Fibroblast of skin of abdomen (primary cell): ENCODE data around the gene KRT7.

ENCODE experiments used
- DNase-seq: peaks from one replicate; pipeline ENCODE4 v3.0.0-alpha.2; 2013

Gene KRT7

DNA sequence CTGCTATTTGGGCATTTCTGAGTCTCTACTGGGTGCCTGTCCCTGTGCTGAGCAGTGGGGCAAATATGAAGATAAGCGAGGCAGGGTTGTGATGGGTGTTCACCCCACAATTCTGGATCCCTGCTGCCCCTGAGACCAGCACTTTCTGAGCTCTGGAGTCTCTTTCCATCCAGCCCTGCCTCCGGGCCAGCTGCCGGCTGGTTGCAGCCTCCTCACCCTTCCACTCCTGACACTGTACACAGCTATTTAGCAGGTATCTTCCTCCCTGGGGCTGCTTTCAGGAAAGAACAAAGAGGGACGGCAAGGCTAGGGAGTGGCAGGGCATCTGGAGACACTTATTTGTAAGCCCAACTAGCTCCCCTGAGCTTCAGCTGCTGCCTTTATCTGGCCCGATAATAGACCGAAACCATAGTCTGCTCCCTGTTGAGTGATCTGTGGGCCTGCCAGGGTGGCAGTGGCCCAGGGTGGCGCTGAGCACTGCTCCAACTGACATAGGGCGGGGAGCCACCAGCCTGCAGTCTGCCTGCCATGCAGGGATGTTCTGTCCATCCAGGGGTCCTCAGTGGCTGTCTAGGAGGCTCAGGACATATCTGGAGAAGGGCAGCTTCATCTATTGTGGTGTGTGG, 33.6 kb upstream of the KRT7 start:
- DNase-seq: no peak

GRCh38 chr12:52200086-52200780, 32.8 kb upstream of the KRT7 start:
- DNase-seq: no peak

- DNase-seq: no peak
Observed at GRCh38 chr12:52200781-52201450, 32.1 kb upstream of the KRT7 start.

GRCh38 chr12:52201451-52201839, 31.6 kb upstream of the KRT7 start:
- no peak for DNase-seq

- peak; percentile 54 for DNase-seq
Observed at GRCh38 chr12:52202361-52203078, 30.5 kb upstream of the KRT7 start.

DNA sequence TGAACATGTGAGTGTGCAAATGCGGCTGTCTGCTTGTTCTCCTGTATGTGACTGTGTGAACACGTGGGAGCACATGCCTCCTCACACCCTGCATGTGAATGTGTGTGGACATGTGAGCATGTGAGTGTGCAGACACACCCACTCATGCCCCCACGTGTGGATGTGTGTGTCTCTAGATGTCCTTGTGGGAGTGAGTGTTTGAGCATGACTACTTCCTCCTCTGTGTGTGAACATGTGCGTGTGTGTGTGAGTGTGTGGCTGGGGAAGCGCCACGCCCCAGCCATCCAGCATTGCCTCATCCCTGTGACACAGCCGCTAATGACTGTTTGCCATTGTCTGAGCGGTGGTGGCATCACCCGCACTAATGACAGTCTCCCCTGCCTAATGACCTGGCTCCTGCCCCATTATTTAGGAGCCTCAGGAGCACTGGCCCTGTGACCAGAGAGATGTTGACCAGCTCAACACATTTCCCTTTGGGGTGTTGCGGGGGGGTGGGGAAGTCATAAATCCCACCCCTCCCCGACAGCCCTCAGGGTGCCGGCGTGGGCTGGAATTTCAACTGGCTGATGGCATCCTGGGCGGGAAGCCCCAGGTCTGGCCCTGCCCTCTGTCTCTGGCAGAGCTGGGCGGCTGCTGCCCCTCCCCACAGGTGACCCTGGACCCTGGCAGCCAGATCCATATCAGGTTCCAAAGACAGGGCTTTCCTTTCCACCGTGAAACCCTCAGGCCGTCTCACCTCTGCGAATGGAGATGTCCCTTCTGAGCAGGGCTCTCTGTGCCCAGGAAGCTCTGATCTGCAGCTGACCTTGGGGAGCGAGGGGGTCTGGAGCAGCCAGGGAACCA, 29.7 kb upstream of the KRT7 start:
- DNase-seq: peak; percentile 87

DNA sequence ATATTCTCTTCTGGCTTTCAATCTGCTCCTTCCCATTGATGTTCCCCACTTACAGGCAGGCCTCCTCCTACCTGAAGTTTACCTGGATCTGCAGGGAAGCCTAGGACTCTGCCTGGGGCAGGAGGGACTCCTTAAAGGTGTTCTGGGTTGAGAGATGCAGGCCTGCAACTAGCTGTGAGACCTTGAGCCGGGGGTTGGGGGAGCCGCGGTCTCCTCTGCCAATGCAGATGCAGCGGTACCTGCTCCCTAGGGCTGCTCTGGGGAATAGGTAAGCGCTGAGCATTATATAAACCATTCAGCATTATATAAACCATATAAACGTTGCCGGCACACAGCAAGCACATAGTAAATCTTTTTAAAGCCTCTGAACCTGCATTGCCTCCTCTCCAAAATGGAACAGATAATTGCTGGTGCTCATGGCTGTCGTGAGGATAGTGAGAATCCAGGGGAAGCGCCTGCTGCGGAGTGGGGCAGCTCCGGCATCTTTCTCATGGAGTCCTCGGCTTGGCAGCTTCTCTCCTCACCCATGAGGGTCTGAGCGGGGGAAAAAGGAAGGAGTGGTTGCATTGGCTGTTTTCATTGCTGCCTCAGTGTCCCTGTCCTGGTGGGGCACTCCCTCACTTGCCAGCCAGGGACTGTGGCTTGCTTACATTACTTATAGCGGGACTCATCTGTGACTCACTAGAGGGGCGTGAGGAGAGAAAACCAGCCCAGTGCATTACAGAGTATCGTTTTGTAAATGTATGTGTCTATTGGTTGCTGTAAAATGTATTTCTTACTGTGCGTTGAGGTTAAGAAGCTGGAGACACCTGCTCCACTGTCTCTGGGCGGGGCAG, 28.7 kb upstream of the KRT7 start:
- peak; percentile 64 for DNase-seq

- DNase-seq: no peak
Observed at GRCh38 chr12:52204931-52205505, 28.0 kb upstream of the KRT7 start.

DNA sequence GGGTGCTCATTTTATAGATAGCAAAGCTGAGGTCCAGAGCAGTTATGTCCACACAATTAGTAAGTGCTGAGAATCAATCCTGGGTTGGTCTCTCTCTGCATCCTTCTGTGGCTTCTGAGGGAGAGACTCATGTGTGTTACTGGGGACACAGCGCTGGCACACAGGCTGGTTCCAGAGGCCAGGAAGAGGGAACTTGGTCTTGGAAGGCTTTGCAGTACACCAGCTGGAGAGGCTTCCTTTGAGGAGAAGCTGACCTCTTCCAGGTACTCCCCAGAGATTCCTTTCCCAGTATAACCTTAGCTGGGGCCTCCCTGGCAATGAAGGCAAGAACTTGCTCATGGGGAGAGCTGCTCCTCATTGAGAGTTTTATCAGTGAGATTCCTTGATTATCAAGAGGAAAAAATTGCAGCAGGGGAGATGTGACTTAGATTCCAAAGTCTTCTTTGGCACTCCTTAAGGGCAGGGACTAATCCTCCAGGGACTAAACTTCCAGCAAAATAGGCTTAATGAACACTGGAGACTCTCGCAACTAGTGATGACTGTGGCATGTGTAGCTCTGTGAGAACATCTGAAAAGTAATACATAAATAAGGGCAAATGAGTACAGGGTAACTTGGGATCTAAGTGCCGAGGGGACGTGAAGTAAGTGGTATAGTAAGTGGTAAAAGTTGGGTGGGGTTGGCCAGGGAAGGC, 27.3 kb upstream of the KRT7 start:
- no peak for DNase-seq

DNA sequence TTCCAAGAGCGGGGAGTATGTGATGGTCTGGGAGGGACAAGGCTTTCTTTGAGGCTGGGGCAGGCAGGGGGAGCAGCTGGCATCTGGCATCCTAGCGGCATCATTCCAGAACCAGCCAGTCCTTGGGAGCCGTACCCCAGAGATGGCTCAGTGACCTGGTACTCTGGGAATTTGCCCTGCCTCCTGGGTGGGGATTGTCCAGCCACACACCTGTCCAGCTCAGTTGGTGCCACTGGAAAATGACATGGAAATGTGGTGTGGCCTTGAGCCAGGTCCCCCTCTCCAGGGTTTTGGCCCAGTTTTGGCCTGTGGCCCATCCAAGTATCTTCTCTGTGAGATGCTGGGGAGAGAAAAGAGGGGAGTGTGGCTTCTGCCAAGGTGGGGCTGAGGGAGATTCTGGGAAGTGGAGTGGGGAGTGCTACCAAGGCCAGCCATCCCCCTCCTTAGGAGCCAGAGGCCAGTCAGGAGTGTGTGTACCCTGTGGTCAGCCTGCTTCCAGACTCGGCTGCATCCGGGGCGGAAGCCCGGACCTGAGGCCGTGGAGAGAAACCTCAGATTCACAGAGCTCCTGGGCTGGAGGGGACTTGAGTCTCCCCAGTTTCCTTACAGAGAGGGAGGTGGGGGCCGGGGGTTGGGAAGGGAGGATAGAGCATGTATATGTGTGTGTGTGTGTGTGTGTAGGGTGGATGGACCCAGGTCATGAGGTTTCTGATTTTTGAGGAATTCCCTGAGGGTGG, 26.6 kb upstream of the KRT7 start:
- DNase-seq: no peak

DNA sequence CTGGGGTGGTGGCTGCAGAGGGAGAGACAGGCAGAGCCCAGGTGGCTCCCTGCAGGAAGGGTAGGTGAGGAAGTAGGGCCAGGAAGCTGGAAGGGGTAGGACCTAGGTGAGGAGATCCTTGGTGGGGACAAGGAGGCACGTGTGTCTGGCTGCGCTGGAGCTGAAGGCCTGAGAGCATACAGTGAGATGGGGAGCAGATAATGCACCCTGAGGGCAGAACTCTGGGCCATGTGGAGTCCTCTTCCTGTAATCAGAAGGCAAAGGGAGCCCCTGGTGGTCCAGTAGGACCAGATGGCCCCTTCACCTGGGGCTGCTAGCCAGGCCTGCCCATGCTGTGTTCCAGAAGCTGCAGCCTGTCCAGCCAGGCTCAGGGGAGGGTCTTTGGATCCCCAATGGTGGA, 25.9 kb upstream of the KRT7 start:
- DNase-seq: no peak

GRCh38 chr12:52207895-52208294, 25.1 kb upstream of the KRT7 start:
- DNase-seq: peak; percentile 52

- no peak for DNase-seq
Observed at GRCh38 chr12:52208424-52209165, 24.4 kb upstream of the KRT7 start.

DNA sequence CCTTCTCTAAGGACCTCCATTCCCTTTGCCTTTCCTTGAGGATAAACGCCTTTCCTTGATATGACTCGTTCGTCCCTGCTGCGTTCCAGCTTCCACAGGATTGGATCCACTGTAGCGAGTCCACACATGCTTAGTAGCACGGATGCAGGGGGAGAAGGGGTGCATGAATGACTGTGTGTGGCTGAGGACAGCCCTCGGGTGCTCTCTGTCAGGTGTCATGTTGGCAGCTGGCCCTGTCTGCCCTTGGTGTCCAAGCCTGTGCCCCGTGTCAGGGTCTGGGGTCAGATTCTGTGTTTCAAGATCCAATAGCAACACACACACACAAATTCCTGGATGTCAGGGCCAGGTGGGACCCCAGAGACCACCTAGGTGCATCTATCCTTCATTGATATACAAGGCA, 23.7 kb upstream of the KRT7 start:
- DNase-seq: no peak

DNA sequence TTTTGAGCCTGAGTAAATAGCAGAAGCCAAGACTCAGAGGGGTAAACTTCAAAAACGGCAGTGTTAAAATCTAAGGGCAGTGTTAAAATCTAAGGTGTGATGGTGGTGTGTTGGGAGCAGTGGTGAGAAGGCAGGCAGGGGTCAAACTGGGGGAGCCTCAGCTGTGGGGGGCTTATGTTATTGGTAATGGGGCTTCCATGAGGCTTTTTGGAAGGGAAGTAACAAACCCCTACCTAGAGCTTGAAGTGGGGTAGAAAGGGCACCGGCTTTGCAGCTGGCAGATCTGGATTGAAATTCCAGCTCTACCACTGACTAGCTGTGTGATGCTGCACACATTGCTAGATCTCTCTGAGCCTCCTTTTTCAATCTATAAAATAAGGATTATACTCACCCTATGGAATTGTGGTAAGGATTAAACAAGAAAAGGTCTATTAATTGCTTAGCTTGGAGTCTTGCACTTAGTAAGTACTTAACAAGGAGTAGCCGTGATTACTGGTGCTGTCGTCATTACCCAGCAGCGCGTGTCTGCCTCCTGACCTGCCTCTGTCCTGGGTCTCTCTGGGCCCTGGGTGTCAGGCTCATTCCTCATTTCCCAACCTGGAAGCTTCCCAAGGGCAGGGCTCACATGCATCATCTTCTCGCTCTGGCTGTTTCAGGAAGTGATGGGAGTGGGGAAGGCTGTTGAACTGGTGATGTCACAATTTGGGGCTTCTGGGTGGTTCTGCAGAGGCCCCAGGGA, 22.7 kb upstream of the KRT7 start:
- DNase-seq: peak; percentile 76

DNA sequence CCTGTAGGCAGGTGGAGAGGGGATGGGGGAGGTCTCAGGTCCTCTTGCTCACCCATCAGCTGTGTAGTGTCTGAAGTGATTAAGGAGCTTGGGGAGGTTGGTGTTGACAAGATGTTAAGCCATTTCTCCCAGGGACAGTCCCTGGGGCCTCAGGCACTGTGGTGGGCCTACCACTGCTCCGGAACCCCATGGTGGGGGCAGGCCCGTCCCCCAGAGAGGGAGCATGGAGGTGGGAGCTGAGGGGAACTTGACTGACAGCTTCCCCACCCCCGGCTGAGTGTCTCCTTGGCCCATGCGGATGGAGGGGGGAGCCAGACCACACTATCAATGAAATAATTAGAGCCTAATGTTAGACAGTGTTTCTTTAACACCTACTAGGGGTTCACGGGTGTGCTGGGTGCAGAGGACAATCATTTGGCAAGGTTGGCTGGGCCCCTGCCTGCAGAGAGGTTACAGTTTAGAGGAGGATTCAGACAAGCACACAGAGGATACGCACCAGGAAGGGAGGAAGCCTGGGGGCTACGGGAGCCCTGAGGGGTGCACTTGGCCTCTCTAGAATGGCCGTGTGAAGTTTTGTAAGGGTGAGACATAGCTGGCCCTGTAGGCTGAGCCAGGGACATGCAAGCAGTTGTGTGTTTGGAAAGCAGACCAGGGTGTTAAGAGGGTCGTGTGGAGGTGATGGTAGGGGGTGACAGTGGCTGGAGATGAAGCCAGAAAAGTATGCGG, 22.0 kb upstream of the KRT7 start:
- no peak for DNase-seq
